HG02610 (cell line): ENCODE results near the gene SCAF1.

Experiments used
- ATAC-seq: cut with Tn5 transposase; IDR thresholded peaks from one replicate; pipeline ENCODE4 v1.9.1; 2021; ENCODE audit warnings: mild to moderate bottlenecking, moderate library complexity; ENCODE audit not compliant: unreplicated experiment

The SCAF1 gene

DNA sequence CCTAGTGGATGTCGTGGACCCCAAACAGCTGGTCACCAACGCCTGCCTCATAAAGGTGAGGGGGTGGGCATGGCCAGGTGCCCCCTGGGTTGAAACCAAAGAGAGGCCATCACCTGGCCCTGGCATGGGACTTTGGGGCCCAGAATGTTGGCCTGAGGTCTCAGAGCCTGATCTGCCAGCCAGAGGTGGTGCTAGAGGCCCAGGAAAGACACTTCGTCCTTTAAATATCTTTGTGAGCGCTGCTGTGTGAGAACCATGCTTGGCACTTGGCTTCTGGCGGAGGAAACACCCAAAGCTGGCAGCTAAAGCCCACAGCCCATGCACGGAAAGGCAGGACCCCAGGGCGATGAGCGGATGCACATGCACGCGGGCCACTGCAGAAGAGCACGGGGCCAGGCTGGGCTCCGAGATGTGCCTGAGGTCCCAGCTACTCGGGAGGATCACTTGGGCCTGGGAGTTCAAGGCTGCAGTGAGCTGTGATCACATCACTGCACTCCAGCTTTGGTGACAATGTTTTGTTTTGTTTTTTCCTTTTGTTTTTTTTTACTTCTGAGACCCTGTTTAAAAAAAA is 43.1 kb downstream of the SCAF1 start:
- no peak for ATAC-seq

DNA sequence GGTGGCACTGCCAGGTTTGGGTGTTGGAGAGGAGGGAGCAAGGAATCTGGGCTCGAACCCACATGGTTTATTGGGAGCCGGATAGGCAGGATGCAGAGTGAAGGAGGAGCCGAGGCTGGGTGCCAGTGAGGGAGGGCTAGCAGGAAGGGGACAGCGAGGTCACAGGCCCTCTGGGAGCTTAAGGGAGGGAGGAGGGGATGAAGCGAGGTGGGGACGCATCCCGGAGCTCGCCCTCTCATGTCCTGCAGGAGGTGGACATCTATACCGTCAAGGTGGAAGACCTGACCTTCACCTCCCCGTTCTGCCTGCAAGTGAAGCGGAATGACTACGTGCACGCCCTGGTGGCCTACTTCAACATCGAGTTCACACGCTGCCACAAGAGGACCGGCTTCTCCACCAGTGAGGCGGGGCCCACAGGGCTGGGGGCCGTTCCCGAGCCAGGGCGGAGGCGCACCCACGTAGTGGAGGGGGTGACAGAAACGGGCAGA is 43.9 kb downstream of the SCAF1 start:
- ATAC-seq, result no peak

DNA sequence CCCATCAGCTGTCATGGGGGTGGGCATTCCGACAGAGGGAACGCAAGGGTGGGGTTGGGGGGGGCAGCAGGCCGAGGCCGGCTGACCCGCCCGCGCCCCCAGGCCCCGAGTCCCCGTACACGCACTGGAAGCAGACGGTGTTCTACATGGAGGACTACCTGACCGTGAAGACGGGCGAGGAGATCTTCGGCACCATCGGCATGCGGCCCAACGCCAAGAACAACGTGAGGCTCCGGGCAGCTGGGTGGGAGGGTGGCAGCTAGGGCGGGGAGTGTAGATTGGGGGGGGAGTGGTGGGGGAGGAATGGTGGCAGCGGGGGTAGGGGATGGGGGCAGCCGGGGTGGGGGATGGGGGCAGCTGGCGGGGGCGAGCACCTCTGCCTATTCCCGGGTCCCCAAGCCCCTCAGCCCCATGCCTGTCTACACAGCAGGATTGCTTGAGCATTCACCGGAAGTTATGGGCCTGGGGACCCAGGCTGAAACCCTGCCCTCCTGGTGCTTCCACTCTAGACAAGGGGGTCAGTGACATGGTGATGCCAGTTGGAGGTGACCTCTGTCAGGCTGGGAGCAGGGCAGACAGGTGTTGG is 44.6 kb downstream of the SCAF1 start:
- ATAC-seq, result no peak

DNA sequence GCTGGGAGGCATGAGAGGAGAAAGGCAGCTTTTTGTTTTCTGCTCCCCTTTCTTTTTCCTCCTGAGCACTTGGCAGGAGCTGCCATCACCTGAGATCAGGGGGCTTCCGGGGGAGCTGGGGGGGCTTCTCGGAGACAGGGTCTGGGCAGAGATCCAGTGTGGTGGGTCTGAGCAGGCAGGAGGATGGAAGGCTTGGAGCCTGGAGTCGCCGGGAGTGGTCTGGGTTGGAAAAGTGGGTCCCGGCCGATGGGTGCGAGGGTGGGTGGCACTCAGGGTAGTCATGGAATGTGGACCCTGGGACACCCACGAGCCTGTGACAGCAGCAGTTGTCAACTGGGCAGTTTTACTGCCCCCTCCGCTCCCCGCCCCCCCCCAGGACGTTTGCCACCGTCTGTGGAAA is 45.1 kb downstream of the SCAF1 start:
- ATAC-seq, result no peak

DNA sequence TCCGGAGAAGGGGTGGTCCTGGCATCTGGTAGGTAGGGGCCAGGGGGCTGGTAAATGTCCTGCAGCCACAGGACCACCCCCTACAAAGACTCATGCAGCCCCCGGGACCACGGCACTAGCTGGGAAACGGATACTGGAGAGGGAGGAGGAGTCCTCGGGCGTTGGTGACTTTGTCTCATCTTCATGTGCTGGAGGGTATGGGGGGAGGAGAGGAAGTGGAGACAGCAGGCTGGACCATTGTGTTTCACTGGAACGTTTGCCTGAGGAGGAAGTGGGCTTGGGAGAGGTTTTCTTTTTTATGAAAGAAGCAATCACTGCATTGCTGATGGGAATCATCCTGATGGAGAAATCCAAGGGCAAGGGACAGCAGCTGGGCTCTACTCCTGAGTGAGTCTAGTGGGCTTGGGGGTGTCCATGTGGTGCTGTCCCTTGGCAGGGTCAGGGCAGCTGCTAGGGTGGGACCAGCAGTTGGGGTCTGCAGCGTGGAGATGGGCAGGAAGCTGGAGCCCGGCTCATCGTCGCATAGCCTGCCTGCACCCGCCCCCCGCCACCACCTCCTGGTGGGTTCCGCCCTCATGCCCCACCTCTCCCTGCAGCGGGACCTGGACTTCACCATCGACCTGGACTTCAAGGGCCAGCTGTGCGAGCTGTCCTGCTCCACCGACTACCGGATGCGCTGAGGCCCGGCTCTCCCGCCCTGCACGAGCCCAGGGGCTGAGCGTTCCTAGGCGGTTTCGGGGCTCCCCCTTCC is 45.7 kb downstream of the SCAF1 start:
- ATAC-seq, result no peak

DNA sequence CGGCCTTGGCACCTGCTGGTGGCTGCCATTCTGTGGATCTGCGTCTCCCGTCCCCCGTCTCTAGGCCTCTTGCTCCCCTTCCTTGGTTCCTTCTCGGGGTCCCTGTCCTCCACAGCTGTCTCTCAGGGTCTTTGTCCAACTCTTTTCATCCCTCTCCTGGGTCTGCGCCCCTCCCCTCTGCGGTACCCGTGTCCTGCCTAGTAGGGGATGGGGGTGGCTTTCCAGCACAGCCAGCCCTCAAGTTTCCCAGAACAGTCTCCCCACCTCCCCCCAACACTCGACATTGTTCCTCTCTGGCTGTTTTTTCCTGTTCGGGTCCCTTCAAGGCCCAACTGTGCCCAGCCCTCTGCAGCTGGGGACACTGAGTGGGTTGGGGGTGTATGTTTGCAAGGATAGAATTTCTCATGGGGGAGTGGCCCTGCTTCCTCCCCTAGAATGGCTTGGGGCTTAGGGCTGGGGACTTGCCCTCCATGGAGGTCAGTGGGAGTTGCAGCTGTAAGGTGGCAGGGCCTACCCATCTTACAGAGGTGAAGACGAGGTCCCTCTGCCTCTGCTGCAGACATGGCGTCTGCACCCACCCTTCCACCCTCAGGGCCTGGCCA is 46.6 kb downstream of the SCAF1 start:
- ATAC-seq, result no peak

DNA sequence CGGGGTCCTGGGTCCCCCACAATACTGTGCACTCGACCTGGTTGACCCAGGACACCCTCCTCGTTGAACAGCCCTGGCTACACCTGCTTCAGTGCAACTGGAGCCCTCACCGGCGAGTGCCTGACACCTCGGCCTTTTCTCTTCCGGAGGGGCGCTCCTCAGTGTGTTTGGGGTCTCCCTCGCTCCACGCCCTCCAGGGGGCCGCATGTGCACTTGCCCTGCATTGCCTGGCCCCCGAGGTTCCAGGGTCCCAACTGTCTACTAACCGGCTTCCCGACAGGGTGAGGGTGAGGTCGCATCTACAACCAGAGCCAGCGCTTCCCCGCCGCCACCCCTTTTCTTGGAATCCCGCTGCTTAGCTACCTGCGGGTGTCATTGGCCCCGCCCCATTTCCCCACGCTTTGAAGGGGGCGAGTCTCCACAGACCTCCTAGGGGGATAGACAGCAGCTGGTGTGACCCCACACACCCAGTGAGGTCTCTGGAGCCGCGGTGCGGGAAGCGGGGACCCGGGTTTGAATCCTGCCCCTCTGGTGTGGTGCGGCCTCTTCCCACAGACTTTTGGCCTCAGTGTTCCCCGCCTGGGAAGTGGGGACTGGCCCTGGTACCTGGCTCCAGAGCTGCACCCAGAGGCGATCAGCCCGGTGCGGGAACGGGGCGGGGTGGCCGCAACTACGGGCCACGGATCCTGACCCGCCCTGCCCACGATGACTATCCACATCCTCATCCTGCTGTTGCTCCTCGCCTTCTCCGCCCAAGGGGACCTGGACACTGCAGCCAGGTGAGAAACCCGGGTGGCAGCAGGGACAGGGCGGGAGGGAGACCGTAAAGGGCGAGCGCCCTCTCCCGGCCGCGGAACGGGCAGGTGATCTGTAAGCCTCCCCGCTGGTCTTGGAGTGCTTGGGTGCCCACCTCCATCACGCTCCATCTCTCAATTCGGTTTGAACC is 47.4 kb downstream of the SCAF1 start, which contains the start of gene ADM5:
Gene ADM5, plus strand, starts transcription at position 462 of the 946 bp plus-strand sequence. Its CDS starts 244 bp downstream, at position 706.
- no peak for ATAC-seq

DNA sequence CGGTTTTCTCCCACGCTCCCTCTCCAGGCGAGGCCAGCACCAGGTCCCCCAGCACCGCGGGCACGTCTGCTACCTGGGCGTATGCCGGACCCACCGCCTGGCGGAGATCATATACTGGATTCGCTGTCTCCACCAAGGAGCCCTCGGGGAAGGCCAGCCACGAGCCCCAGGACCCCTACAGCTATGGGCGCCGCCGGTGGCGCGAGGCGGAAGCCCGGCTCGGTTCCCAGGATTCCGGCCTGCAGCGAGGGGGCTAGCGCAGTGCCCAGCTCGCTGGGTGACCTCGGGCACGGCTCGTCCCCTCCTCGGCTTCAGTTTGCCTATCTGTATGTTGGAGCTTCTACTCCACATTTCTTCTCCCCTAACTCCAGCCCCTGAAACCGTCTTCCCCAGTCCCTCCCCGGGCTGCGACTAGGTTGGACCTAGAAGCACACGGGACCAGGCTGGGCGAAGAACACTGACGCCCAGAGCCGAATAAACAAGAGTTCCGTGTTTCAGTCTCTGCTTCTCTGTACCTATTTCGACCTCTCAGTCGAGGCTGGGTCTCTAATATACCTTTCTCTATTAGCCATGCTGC is 48.2 kb downstream of the SCAF1 start:
- no peak for ATAC-seq

DNA sequence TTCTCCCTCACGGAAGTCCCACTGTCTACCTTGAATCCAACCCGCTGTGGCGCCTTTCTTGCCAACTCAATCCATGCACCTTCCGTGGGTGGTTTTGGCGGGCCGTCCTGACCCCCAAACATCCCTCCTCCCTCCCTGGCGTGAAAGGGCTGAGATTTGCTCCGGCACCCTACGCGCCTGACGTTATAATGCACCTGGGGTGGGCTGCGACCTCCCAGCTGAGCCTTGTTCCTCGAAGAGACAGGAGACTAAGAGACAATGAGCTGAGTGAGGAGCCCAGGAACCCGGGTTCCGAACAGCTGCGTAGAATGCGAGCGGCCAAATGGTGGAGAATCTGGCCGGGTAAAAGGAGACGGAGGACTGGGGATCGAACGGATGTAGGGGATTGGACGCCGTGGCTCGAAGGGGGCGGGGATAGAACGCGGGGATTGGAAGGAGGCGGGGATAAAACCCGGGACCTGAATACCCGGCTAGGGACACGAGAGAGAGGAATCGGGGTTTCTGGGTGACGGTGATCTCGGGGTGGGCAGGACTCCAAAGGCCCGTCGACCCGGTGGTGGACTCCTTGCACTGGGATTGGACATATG is 48.7 kb downstream of the SCAF1 start, which contains the start of gene CPT1C:
Gene CPT1C, plus strand, starts transcription at position 461 of the 587 bp plus-strand sequence. CDS start 1,137 bp downstream, outside the sequence.
- no peak for ATAC-seq

DNA sequence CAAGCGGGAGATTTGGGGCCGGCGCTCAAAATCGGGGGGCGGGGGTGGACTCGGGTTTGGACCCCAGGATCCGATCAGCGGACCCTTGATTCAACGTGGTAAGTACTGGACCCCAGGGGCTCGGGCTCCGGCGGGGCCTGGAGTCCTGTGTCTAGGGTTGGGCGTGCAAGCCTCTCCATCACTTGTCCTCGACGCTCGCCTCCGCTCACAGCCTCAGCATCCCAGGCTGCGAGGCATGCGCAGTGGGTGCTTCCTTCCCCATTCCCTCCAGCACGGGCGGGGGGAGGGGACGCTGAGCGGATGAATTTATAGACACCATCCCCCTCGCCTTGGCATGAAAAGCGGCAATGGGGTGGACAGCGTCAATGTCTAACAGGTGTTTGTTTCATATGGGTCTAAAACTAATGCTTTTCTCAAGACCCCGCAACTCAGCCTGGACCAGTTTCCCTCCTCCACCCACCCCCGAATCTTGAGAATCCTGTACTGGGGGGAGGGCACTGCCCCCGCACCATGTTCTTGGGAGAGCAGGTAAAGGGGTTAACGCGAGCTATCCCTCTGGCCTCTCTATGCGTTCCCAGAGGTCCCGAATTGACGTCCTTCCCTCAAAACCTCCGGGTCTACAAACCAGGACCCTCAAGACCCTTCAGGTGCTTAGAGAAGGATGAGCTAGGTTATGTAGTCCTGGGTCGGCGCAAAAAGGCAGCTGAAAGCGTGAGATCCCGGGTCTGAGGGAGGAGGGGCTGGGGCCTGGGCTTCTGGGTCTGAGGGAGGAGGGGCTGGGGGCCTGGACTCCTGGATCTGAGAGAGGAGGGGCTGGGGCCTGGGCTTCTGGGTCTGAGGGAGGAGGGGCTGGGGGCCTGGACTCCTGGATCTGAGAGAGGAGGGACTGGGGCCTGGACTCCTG is 49.5 kb downstream of the SCAF1 start:
- no peak for ATAC-seq

DNA sequence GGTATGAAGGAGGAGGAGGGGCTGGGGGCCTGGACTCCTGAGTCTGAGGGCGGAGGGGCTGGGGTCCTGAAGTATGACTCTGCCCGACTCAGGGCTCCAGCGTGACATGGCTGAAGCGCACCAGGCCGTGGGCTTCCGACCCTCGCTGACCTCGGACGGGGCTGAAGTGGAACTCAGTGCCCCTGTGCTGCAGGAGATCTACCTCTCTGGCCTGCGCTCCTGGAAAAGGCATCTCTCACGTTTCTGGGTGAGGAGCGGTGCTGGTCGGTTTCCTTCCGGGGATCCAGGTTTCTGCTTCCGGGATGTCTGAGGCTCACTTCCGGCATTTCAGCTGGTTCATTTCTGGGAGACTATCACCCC is 50.1 kb downstream of the SCAF1 start:
- ATAC-seq, result no peak

DNA sequence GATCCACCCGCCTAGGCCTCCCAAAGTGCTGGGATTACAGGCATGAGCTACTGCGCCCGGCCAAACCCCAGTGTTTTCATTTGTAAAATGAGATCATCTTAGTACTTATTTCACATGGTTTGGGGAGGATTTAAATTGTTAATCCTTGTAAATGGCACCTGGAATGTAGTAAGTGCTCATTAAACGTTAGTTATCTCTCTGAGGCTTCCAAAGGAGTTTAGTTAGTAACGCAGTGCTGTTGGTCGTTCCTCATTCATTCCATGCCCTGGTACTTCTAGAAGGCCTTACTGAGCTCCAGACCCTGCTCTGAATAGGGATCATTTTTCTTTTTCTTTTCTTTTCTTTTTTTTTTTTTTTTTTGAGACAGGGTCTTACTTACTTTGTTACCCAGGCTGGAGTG is 54.1 kb downstream of the SCAF1 start:
- no peak for ATAC-seq

DNA sequence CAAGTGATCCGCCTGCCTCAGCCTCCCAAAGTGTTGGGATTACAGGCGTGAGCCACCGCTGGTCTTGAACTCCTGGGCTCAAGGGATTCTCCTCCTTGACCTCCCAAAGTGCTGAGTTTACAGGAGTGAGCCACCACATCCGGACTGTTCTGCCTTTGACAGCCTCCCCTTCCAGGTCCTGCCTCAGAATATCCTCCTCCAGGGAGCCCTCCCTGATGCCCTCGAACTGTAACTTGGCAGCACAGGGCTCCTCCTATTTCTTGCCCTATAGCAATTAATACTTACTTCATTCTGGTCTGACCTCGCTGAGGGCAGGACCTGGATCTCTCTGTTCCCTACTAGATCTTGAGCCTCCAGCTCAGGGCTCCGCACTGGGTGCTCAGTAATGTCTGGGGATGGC is 54.9 kb downstream of the SCAF1 start:
- ATAC-seq, result no peak

DNA sequence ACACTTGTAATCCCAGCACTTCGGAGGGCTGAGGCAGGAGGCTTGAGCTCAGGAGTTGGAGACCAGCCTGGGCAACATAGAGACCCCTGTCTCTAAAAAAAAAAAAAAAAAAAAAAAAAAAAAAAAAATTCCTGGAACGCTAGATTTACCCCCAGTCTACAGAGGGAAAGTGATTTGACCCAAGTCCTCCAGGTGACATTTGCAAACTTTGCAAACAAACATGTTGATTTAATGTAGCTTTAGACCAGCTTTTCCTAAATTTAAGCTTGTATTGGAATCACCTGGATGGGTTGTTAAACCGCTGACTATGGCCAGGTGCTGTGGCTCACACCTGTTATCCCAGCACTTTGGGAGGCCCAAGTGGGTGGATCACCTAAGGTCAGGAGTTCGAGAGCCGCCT is 57.4 kb downstream of the SCAF1 start:
- ATAC-seq, result no peak

DNA sequence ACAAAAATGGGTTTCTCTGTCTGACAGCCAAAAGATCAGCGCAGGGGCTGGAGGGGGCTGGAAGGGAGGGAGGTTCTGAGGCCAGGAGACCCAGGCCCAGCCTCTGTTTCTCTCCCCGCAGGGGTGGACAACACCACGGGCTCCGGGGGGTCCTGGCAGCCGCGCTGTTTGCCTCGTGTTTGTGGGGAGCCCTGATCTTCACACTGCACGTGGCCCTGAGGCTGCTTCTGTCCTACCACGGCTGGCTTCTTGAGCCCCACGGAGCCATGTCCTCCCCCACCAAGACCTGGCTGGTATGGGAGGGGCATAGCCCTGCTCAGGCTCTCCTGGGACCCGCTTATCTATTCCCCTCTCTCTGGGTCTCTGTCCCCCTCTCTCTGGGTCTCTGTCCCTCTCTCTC is 58.6 kb downstream of the SCAF1 start:
- ATAC-seq, result no peak

DNA sequence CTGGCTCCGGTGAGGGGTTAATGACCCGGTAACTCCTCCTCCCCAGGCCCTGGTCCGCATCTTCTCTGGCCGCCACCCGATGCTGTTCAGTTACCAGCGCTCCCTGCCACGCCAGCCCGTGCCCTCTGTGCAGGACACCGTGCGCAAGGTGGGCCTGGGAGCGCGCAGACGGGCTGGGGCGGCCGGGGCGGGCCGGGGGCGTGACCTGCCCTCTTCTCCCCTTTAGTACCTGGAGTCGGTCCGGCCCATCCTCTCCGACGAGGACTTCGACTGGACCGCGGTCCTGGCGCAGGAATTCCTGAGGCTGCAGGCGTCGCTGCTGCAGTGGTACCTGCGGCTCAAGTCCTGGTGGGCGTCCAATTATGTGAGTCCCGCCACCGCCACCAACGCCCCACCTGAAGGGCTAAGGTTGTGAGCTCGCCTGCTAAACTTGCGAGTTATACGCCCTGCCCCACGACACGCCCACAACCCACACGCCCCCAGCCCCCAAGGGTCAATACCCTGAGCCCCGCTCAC is 59.3 kb downstream of the SCAF1 start:
- no peak for ATAC-seq

DNA sequence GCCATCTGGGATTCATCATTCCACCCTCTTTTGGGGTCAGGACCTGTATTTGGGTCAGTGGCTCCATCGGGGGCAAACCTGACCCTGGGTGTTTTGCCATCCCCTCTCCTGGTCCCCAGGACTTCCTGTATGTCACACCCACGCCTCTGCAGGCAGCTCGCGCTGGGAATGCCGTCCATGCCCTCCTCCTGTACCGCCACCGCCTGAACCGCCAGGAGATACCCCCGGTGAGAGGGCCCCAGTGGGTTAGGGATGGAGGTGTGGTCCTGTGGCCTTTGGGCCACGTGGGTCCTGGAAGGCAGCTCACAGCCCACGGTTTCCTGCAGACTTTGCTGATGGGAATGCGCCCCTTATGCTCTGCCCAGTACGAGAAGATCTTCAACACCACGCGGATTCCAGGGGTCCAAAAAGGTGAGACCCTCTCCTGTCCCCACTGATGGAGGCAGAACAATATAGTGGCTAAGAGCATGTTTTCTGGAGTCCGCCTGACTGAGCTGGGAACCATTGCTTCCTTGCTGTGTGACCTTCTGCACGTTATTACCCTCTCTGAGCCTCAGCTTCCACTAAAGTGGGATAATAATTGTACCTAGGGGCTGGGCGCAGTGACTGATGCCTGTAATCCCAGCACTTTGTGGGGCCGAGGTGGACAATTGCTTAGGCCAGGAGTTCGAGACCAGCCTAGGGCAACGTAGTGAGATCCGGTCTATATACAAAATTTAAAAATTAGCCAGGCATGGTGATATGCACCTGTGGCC is 63.1 kb downstream of the SCAF1 start:
- ATAC-seq, result no peak

DNA sequence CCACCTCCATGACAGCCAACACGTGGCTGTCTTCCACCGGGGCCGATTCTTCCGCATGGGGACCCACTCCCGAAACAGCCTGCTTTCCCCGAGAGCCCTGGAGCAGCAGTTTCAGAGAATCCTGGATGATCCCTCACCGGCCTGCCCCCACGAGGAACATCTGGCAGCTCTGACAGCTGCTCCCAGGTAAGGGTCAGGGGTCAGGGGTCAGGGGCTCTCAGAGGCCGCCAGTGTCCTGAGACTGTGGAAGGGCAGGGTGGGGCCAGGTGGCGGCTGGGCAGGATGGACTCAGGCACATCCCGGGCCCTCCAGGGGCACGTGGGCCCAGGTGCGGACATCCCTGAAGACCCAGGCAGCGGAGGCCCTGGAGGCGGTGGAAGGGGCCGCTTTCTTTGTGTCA is 63.9 kb downstream of the SCAF1 start:
- no peak for ATAC-seq
